ENCODE data around the gene NFIA.
"Not testable (repeated sequence)": the region's sequence is repeated elsewhere in the genome, so short reads cannot be mapped to it uniquely, and the experiment has no call there.

DNA sequence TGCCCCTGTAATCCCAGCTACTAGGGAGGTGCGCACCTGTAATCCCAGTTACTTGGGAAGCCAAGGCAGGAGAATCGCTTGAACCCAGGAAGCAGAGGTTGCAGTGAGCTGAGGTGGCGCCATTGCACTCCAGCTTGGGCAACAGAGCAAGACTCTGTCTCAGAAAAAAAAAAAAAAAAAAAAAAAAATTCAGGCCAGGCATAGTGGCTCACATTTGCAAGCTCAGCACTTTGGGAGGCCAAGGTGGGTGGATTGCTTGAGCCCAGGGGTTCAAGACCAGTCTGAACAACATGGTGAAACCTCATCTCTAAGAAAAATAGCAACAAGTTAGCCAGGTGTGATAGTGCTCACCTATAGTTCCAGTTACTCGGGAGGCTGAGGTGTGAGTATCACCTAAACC, 20.8 kb upstream of the NFIA start:
- TF ChIP-seq KDM2B (CRISPR knock-in tag; IDR thresholded peaks at IDR 0.05); RAD21 (CRISPR knock-in tag; conservative IDR thresholded peaks at IDR 0.05 in 1 of 2, IDR thresholded peaks at IDR 0.05 in 1 of 2): not testable (repeated sequence)
